GM20000 (cell line): ENCODE measurements around the gene SH3RF2.

Experiments used
- DNase-seq: peaks from one replicate; pipeline ENCODE4 v3.0.0; 2012; ENCODE audit warnings: low spot score
- CTCF ChIP-seq: IDR thresholded peaks from 2 replicates; pipeline ENCODE4 v1.5.1; 2012; ENCODE audit warnings: mild to moderate bottlenecking, control low read depth; ENCODE audit errors: extremely low read depth, missing control alignments

Gene SH3RF2

GRCh38 chr5:145903867-145904266, 32.5 kb upstream of the SH3RF2 start:
- DNase-seq: no peak
- TF ChIP-seq CTCF: no peak

- TF ChIP-seq CTCF: no peak
- no peak for DNase-seq
These were observed 31.6 kb upstream of the SH3RF2 start for GRCh38 chr5:145904743-145905142.

GRCh38 chr5:145906401-145906800, 30.0 kb upstream of the SH3RF2 start:
- TF ChIP-seq CTCF: no peak
- DNase-seq: no peak

DNA sequence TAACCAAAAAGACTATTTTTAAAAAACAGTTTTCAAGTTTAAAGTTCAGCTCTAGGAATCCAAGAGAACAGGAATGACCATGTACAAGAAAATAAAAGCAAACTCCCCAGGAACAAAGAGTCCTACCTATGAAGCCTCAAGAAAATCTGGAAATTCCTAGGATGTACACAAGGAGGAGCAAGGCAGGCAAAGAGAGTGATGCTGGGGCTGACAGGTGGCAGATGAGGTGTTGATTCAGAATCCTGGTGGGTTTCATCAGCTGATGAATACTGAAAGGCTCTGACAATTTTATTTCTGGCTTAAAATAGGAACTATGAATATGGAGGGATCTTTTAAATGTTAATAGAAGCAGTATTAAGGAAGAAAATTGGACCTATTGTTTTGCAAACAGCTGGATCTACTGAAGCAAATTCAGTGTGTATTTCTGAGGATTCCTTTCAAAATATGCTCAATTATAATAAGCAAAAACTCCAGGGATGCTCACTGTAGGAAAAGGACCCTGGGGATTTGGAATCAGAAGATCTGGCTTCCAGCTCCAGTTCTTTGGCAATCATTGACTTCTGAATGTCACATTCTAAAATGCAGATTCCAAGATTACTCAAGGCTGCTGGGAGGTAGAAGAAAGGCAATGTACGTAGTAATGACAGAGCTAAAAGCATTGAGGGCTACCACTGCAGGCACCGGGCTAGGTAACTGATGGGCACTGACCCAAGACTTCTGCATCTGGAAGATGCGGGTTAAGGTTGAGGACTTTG, 28.0 kb upstream of the SH3RF2 start:
- DNase-seq: no peak
- no peak for TF ChIP-seq CTCF

DNA sequence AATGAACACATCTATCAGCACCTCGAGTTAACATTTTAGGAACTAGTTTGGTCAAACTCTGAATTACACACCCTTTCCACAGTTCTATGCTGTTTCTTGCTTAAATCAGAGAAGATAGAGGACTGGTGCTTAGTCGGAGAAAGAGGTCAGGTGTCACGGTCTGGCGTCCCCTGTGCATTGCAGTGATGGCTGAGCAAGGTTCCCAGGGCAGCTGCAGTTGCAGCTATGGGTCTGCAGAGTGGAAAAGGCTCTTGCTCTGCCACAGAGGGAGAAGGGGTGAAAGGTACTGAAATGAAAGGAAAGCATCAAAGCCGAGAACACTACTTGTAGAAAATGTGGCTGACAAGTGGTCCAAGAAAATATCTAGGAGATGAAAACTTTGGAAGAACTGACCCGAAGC, 25.2 kb upstream of the SH3RF2 start:
- no peak for TF ChIP-seq CTCF

DNA sequence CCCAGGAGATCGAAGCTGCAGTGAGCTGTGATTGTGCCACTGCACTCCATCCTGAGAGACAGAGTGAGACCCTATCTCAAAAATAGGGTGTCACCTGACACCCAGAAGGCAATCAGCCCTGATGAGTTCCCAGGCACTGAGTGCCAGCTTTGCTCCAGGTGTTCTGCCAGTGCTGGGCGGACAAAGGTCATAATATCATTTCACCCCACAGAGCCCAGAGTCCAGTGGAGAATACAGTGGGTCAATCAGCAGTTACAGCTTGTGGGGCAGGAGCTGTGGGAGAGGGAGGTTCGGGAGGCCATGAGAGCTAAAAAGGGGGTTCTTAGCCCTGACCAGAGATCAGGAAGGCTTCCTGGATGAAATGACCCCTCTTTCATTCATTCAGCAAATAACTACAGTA, 24.4 kb upstream of the SH3RF2 start:
- no peak for DNase-seq
- no peak for TF ChIP-seq CTCF

More for the DNA sequence above, 25.2 kb upstream of the SH3RF2 start:
- no peak for DNase-seq

DNA sequence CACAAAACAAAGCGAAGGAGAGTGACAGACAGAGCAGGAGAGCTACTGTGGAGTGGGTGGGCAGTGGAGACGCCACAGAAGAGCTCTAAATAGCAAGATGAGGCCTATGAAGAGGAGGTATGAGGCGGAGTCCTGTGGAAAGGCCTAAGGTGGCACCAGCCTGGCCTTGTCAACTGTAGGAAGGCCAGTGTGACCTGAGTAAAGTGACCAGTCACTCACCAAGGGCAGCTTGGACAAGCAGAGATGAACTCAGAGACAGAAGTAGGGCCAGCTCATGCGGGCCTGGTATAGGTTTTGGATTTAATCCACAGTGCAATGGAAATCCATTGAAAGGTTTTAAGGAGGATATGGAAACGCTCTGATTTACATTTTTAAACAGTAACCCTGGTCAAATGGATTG, 23.8 kb upstream of the SH3RF2 start:
- no peak for TF ChIP-seq CTCF
- no peak for DNase-seq
